CD14-positive monocyte (primary cell): ENCODE measurements around the gene POGLUT2. TPM values are rescaled to one million over a fixed set of nuclear protein-coding genes. Genes with fewer than 3 reads are reported as not detected.

Source experiments
- DNase-seq, 3 donors: peaks; one replicate each; pipeline ENCODE4 v3.0.0-alpha.2; 2011 to 2022
- H2AFZ ChIP-seq: 2 replicates; pipeline ENCODE4 v1.6.0; 2012; ENCODE audit warnings: mild to moderate bottlenecking, low read depth, low read length, inconsistent platforms; ENCODE audit not compliant: insufficient read depth, poor library complexity, severe bottlenecking
- H3K27ac ChIP-seq, 2 donors: 1 replicate in 1 of 2; 2 replicates in 1 of 2; pipeline ENCODE4 v1.5.1; 2012 to 2013; ENCODE audit warnings: low read length in 2 of 2, control low read depth in 1 of 2, inconsistent platforms in 1 of 2, low read depth in 1 of 2, mild to moderate bottlenecking in 1 of 2
- H3K27me3 ChIP-seq, 2 donors: one replicate each; pipeline versions ENCODE4 v1.6.0 to v1.6.1; 2011 to 2013; ENCODE audit warnings: low read length in 2 of 2; ENCODE audit not compliant: control insufficient read depth in 2 of 2, insufficient read depth in 2 of 2
- H3K36me3 ChIP-seq, 2 donors: replicated peaks in 1 of 2; 1 replicate in 1 of 2; 2 replicates in 1 of 2; pipeline versions ENCODE4 v1.5.1 to v1.6.1; 2012 to 2013; ENCODE audit warnings: low read length in 2 of 2, control low read depth in 1 of 2, inconsistent platforms in 1 of 2, mild to moderate bottlenecking in 1 of 2; ENCODE audit not compliant: insufficient read depth in 2 of 2, control insufficient read depth in 1 of 2
- H3K4me1 ChIP-seq, 2 donors: 1 replicate in 1 of 2; 2 replicates in 1 of 2; pipeline versions ENCODE4 v1.5.1 to v1.6.1; 2012 to 2013; ENCODE audit warnings: low read length in 2 of 2, control low read depth in 1 of 2, inconsistent platforms in 1 of 2, mild to moderate bottlenecking in 1 of 2, moderate library complexity in 1 of 2; ENCODE audit not compliant: insufficient read depth in 2 of 2, control insufficient read depth in 1 of 2
- H3K4me2 ChIP-seq: replicated peaks from 2 replicates; pipeline ENCODE3; 2012; ENCODE audit warnings: low read length, moderate library complexity, mild to moderate bottlenecking; ENCODE audit not compliant: poor library complexity, severe bottlenecking; ENCODE audit errors: extremely low read depth
- H3K4me3 ChIP-seq, 3 experiments: fragments of 200-600 bp in 1 of 3; sonication (generic) in 1 of 3; replicated peaks in 1 of 3; 1 replicate in 2 of 3; 2 replicates in 1 of 3; pipeline ENCODE4 v1.5.1; 2011 to 2013; ENCODE audit warnings: low read length in 3 of 3, mild to moderate bottlenecking in 3 of 3, control low read depth in 2 of 3, low read depth in 2 of 3, inconsistent platforms in 1 of 3, moderate library complexity in 1 of 3
- H3K79me2 ChIP-seq: 2 replicates; pipeline ENCODE4 v1.6.0; 2012; ENCODE audit warnings: mild to moderate bottlenecking, control low read depth, inconsistent platforms, low read length, moderate library complexity; ENCODE audit not compliant: insufficient read depth
- H3K9ac ChIP-seq: 2 replicates; pipeline ENCODE4 v1.6.0; 2017; ENCODE audit warnings: low read length, mild to moderate bottlenecking; ENCODE audit not compliant: insufficient read depth, poor library complexity, severe bottlenecking
- H3K9me3 ChIP-seq, 2 donors: replicated peaks in 1 of 2; 1 replicate in 1 of 2; 2 replicates in 1 of 2; pipeline versions ENCODE4 v1.5.1 to v1.6.1; 2012 to 2013; ENCODE audit warnings: low read length in 2 of 2, control low read depth in 1 of 2; ENCODE audit not compliant: control insufficient read depth in 1 of 2, insufficient read depth in 1 of 2
- H4K20me1 ChIP-seq: 2 replicates; pipeline ENCODE4 v1.6.0; 2012; ENCODE audit warnings: mild to moderate bottlenecking, low read length, control low read depth, moderate library complexity; ENCODE audit not compliant: insufficient read depth
- H3K27ac Mint-ChIP-seq, 7 donors: one replicate each; pipeline ENCODE4 v1.8.0; 2020; ENCODE audit warnings: mild to moderate bottlenecking in 7 of 7, mixed read lengths in 7 of 7, moderate library complexity in 6 of 7, inconsistent platforms in 2 of 7
- H3K27me3 Mint-ChIP-seq, 3 donors: one replicate each; pipeline ENCODE4 v1.8.0; 2021 to 2022; ENCODE audit warnings: low read depth in 3 of 3, mild to moderate bottlenecking in 3 of 3, mixed read lengths in 3 of 3, moderate library complexity in 3 of 3, inconsistent platforms in 1 of 3
- H3K36me3 Mint-ChIP-seq, 2 donors: one replicate each; pipeline ENCODE4 v1.8.0; 2020; ENCODE audit warnings: mixed read lengths in 2 of 2, inconsistent platforms in 1 of 2, mild to moderate bottlenecking in 1 of 2
- H3K4me1 Mint-ChIP-seq: one replicate; pipeline ENCODE4 v1.8.0; 2020; ENCODE audit warnings: mild to moderate bottlenecking, mixed read lengths
- H3K4me3 Mint-ChIP-seq, 2 donors: one replicate each; pipeline ENCODE4 v1.8.0; 2020; ENCODE audit warnings: mild to moderate bottlenecking in 2 of 2, mixed read lengths in 2 of 2, moderate library complexity in 1 of 2
- H3K9me3 Mint-ChIP-seq, 7 donors: one replicate each; pipeline ENCODE4 v1.8.0; 2020 to 2022; ENCODE audit warnings: mixed read lengths in 7 of 7, mild to moderate bottlenecking in 6 of 7, moderate library complexity in 6 of 7, inconsistent platforms in 2 of 7
- WGBS: methylation state at CpG from one replicate; pipeline ENCODE4 v1.1.5; 2013; ENCODE audit warnings: missing lambda C conversion rate; ENCODE audit not compliant: insufficient coverage; 5-methylcytosine and 5-hydroxymethylcytosine counted together
- intact Hi-C, 2 donors: fragments of 100-400 bp; cut with micrococcal nuclease; formaldehyde crosslinking; loops; one replicate each; pipeline versions ENCODE4 v1.15.0 to v1.15.1; 2023
- polyA plus RNA-seq, 3 donors: library from polyadenylated mRNA; depleted of rRNA in 1 of 3; unstranded in 2 of 3; stranded (reverse) in 1 of 3; fragments of 300-500 nt in 2 of 3; fragments of >200 nt in 1 of 3; fragmentation: Illumina TruSeq in 2 of 3; gene quantifications; 1 replicate in 2 of 3; 2 replicates in 1 of 3; pipeline ENCODE4 v1.2.3, GENCODE V29; 2012 to 2021
- TF ChIP-seq, protein P1 (sequence below): fragments of 200-600 bp; IDR thresholded peaks from one replicate; pipeline ENCODE4 v1.8.0; 2022; ENCODE audit warnings: antibody characterized with exemption, mild to moderate bottlenecking

Gene POGLUT2
- polyA plus RNA-seq, 3 donors, result 0.22 TPM; not detected in 2

DNA sequence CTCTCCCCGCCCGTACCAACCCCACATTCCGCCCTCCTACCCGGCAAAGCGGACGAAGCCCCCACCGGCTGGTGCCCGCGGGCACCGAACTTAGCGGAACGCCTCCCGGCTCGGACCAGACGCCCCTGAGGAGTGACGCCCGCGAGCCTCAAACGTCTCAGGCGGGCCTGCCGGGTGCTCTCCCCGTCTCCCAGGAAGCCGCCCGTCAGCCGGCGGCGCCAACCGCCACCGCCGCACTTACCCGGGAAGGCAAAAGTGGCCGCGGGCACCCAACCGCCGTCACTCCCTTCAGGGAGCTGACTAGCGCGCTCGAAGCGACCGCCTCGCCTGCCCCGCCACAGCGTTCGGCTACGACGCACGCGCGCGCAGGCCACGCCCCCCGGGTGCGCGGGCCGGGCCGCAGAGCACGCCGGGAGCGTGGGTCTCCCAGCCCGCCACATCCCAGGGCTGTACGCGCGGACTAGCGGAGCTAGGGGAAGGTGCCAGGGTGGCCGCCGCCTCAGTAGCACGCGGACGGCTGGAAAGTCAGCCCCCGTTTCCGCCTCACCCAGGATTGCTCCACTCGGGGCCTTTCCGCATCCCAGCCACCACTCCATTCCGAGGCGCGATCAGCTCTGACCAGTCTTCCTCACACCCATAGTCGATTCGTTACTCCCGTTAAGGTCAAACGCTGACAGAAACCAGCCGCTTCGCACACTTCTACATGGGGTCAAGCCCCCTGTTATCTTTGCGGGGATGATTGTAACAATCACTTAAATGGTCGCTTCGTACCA, 25.1 kb downstream of the POGLUT2 start, which contains the start of gene TEX30:
Gene TEX30 (minus strand): TSS at position 346 of the 773 bp plus-strand sequence. CDS start 3,760 bp downstream, outside the sequence.
- peak within 1 kb of the TSS; percentile 57 to 93 (median 89) for H3K27ac Mint-ChIP-seq
- peak within 1 kb of the TSS; percentile 80 for H3K9ac ChIP-seq
- H3K27ac ChIP-seq, result peak within 1 kb of the TSS; percentile 27 to 69
- H3K4me1 ChIP-seq, result peaks cover 25 to 29% of the 10 kb centered on the region in 2 donors
- peaks cover 4% of the 10 kb centered on the region for H3K79me2 ChIP-seq
- peak within 1 kb of the TSS; percentile 91 for H3K4me2 ChIP-seq
- H3K27me3 Mint-ChIP-seq, result peaks cover 0 to 5% (median 5%) of the 10 kb centered on the region in 3 donors
- H2AFZ ChIP-seq, result peak within 1 kb of the TSS; percentile 94
- peak within 1 kb of the TSS; percentile 97 for H3K4me3 Mint-ChIP-seq
- H3K36me3 ChIP-seq, result no peaks in the 10 kb centered on the region
- intact Hi-C loops, result loop anchor here (5.0 to 10.0 kb wide), 3 partner anchors 74 to 189 kb away; partner anchors contain the start of genes ERCC5 (in 1 of the 2) and TPP2 (in 1 of the 2)
- TF ChIP-seq, protein P1, sequence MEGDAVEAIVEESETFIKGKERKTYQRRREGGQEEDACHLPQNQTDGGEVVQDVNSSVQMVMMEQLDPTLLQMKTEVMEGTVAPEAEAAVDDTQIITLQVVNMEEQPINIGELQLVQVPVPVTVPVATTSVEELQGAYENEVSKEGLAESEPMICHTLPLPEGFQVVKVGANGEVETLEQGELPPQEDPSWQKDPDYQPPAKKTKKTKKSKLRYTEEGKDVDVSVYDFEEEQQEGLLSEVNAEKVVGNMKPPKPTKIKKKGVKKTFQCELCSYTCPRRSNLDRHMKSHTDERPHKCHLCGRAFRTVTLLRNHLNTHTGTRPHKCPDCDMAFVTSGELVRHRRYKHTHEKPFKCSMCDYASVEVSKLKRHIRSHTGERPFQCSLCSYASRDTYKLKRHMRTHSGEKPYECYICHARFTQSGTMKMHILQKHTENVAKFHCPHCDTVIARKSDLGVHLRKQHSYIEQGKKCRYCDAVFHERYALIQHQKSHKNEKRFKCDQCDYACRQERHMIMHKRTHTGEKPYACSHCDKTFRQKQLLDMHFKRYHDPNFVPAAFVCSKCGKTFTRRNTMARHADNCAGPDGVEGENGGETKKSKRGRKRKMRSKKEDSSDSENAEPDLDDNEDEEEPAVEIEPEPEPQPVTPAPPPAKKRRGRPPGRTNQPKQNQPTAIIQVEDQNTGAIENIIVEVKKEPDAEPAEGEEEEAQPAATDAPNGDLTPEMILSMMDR, result no peak
- 3% methylated on average over 85 of the region's 85 CpGs for WGBS
- peak; percentile 78 to 83 (median 82) for DNase-seq
- peaks cover 34% of the 10 kb centered on the region for H3K4me1 Mint-ChIP-seq
- H3K9me3 Mint-ChIP-seq, result no peaks in the 10 kb centered on the region
- no peaks in the 10 kb centered on the region for H3K27me3 ChIP-seq
- no peaks in the 10 kb centered on the region for H4K20me1 ChIP-seq
- H3K4me3 ChIP-seq, result peak within 1 kb of the TSS; percentile 61 to 81 (median 78)
- no peaks in the 10 kb centered on the region for H3K9me3 ChIP-seq
- no peaks in the 10 kb centered on the region for H3K36me3 Mint-ChIP-seq

DNA sequence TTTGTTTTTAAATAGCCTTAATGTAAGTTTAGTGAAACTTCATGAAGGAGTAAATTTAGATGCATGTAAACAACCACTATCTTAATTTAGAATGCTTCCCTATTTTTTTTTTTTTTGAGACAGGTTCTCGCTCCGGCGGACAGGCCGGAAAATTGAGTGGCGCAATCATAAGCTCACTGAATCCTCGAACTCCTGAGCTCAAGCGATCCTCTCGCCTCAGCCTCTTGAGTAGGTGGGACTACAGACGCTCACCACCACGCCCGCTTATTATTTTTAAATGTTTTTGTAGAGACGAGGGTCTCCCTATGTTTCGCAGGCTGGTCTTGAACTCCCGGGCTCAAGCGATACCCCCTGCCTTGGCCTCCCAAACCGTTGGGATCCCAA, 26.7 kb downstream of the POGLUT2 start:
- H3K36me3 Mint-ChIP-seq, result peaks cover 3 to 8% of the 10 kb centered on the region in 2 donors
- Histone ChIP-seq H3K9me3 (no peaks in the 10 kb centered on the region), H3K4me3 (peak overlapping the region in 1 of 3 experiments; percentile 78), H3K36me3 (peaks cover 0 to 5% of the 10 kb centered on the region in 2 donors), H3K27me3 (no peaks in the 10 kb centered on the region), H3K27ac (no peak overlapping the region), H3K79me2 (peaks cover 4% of the 10 kb centered on the region), H3K4me1 (peaks cover 25 to 29% of the 10 kb centered on the region in 2 donors), H4K20me1 (no peaks in the 10 kb centered on the region), H2AFZ (no peak overlapping the region), H3K4me2 (peak overlapping the region; percentile 91), H3K9ac (no peak overlapping the region)
- H3K27ac Mint-ChIP-seq, result peak overlapping the region in 2 of 7 donors; percentile 13 to 30
- intact Hi-C loops, result loop anchor here (5.0 to 10.0 kb wide), 3 partner anchors 75 to 187 kb away; partner anchors contain the start of genes ERCC5 (in 1 of the 2) and TPP2 (in 1 of the 2)
- 61% methylated on average over 12 of the region's 16 CpGs for WGBS
- peaks cover 0 to 5% (median 5%) of the 10 kb centered on the region in 3 donors for H3K27me3 Mint-ChIP-seq
- peaks cover 34% of the 10 kb centered on the region for H3K4me1 Mint-ChIP-seq
- no peaks in the 10 kb centered on the region for H3K9me3 Mint-ChIP-seq
- peak overlapping the region; percentile 94 to 97 for H3K4me3 Mint-ChIP-seq
- TF ChIP-seq, protein P1, result no peak
- peak in 2 of 3 donors; percentile 7 to 11 for DNase-seq
